Kidney epithelial cell (primary cell): Measurements from ENCODE around the gene LRRC8E. TPM values are rescaled to one million over a fixed set of nuclear protein-coding genes. Genes with fewer than 3 reads are reported as not detected.

Experiments used
- DNase-seq: peaks from one replicate; pipeline ENCODE4 v3.0.0-alpha.2; 2010; ENCODE audit warnings: low read depth
- H3K27me3 ChIP-seq: 2 replicates; pipeline ENCODE4 v1.6.0; 2011; ENCODE audit warnings: low read length; ENCODE audit not compliant: control insufficient read depth, insufficient read depth
- H3K36me3 ChIP-seq: 2 replicates; pipeline ENCODE4 v1.5.1; 2011; ENCODE audit warnings: low read length; ENCODE audit not compliant: control insufficient read depth, insufficient read depth
- H3K4me3 ChIP-seq: 2 replicates; pipeline ENCODE4 v1.5.1; 2011; ENCODE audit warnings: low read depth, mild to moderate bottlenecking, control low read depth, low read length
- CTCF ChIP-seq: IDR thresholded peaks from 2 replicates; pipeline ENCODE4 v1.5.1; 2011; ENCODE audit warnings: mild to moderate bottlenecking, moderate library complexity, low read length, control low read depth, inconsistent platforms; ENCODE audit not compliant: insufficient read depth, poor library complexity, severe bottlenecking
- total RNA-seq: library from RNA; depleted of rRNA; stranded (reverse); fragments of >200 nt; gene quantifications from 2 replicates; pipeline ENCODE4 v1.2.3, GENCODE V29; 2015

LRRC8E gene
- total RNA-seq, 1 donor from 2014 or later, result 11.6 TPM

- no peak for DNase-seq
- TF ChIP-seq CTCF, result no peak
- Histone ChIP-seq H3K4me3 (peak overlapping the region; percentile 31), H3K27me3 (peaks cover 35% of the 10 kb centered on the region), H3K36me3 (no peaks in the 10 kb centered on the region)
These were observed 18.8 kb upstream of the LRRC8E start for GRCh38 chr19:7869453-7869909.

DNA sequence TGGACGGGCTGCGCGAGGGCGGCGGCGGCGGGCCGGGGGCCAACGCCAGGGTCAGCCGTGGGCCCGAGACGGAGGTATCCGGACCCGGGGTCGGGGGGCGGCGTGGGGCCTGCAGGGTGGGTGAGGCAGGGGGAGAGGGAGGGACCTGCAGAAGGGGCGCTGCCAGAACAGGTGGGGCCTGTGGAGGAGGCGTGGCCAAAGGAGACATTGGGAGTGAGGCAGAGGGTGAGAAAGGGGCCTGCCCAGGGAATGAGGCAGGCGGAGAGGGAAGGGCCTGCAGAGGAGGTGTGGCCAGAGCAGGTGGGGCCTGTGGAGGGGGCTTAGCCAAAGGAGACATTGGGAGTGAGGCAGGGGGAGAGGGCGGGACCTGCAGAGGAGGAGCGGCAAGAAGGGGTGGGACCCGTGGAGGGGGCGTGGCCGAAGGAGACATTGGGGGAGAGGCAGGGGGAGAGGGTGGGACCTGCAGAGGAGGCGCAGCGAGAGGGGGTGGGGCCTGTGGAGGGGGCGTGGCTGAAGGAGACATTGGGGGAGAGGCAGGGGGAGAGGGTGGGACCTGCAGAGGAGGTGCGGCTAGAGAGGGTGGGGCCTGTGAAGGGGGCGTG lies 18.3 kb upstream of the LRRC8E start:
- DNase-seq, result no peak
- peaks cover 34% of the 10 kb centered on the region for H3K27me3 ChIP-seq
- no peak for TF ChIP-seq CTCF
- H3K36me3 ChIP-seq, result no peaks in the 10 kb centered on the region
- peak overlapping the region; percentile 31 for H3K4me3 ChIP-seq

- DNase-seq, result no peak
- Histone ChIP-seq H3K36me3 (no peaks in the 10 kb centered on the region), H3K27me3 (peaks cover 30% of the 10 kb centered on the region), H3K4me3 (no peak overlapping the region)
- no peak for TF ChIP-seq CTCF
These were observed 17.5 kb upstream of the LRRC8E start for GRCh38 chr19:7870571-7871436.

DNA sequence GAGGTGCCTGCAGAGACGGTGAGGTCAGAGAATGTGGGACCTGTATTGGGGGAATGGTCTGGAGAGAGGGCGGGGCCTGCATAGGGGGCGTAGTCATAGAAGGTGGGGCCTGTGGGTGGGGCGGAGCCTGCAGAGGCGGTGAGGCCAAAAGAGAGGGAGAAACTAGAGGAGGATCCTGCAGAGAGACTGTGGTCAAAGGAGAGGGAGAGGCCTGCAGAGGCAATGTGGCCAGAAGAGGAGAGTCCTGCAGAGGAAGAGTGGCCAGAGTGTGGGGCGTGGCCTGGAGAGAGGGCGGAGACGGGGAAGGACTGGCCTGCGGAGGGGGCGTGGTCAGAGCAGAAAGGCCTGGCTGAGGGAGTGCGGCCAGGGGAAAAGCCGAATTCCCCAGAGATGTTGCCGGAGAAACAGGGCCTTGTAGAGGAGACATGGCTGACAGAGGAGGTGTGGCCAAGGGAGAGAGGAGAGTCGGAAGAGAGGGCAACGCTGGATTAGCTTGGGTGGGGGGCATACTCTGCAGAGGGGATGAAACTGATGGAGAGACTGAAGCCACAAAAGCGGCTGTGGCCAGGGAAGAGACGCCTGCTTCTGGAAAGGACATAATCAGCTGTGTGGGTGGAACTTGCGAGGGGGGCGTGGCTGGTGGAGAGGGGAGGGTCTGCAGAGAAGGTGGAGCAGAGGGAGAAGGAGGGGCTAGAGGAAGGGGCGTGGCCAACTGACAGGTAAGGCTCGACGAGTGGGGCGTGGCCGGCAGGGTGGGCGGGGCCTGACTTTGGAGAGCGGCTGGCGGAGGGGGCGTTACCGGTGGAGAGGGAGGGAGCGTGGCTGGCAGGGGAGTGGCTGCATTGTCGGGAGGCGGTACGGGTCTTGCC lies 16.6 kb upstream of the LRRC8E start:
- Histone ChIP-seq H3K4me3 (no peak overlapping the region), H3K27me3 (peaks cover 25% of the 10 kb centered on the region), H3K36me3 (no peaks in the 10 kb centered on the region)
- TF ChIP-seq CTCF, result no peak
- DNase-seq, result peak; percentile 52

DNA sequence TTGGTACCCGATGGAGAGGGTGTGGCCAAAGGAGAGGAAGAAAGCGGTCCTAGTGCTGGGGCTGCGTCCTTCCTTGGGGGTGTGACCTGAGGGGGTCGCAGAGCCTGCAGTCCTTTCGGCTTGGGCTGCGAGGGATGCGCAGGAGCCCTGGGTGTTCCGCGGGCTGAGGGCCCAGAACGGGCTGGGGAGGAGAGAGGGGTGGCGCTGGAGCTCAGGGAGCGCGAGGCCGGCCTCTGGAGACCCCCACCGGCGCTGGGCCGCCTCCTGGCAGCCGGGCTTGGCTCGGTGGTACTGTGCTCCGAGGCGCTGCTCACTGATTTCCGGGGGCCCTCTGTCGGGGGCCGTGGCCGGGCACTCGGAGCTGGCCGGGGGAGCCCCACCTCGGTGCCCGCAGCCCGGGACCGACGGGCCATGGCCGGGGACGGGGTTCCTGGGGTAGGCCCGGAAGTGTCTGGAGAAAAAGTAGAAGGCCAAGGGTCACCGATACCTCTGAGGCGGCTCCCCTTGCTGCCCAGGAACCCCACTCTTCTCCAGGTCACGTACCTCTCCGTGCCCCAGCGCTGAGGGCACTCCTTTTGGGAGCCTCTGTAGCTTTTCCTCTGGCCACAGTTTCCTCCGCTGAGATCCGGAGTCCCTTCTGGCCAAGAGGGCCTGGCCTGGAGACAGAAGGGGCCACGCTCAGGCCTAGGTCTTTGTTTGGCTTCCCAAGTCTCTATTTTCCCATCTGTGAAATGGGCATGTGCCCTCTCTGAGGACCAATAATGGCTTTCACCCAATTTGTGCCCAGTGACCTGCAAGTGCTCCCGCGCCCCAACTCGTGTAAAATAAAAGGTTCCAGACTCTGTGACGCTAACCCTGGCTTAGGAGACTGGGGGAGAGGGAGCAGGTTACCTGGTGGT lies 15.8 kb upstream of the LRRC8E start:
- peaks cover 24% of the 10 kb centered on the region for H3K27me3 ChIP-seq
- TF ChIP-seq CTCF, result no peak
- no peak for DNase-seq
- no peak overlapping the region for H3K4me3 ChIP-seq
- H3K36me3 ChIP-seq, result no peaks in the 10 kb centered on the region
